ENCODE data around the gene TNPO3. TPM values are rescaled to one million over a fixed set of nuclear protein-coding genes. Genes with fewer than 3 reads are reported as not detected.

Gene TNPO3
- total RNA-seq: 85.8 TPM

GRCh38 chr7:129054438-129055293 lies at the start of gene TNPO3:
Gene TNPO3 (minus strand): TSS chr7:129055111. CDS start chr7:129054770, 341 bp downstream.

DNA sequence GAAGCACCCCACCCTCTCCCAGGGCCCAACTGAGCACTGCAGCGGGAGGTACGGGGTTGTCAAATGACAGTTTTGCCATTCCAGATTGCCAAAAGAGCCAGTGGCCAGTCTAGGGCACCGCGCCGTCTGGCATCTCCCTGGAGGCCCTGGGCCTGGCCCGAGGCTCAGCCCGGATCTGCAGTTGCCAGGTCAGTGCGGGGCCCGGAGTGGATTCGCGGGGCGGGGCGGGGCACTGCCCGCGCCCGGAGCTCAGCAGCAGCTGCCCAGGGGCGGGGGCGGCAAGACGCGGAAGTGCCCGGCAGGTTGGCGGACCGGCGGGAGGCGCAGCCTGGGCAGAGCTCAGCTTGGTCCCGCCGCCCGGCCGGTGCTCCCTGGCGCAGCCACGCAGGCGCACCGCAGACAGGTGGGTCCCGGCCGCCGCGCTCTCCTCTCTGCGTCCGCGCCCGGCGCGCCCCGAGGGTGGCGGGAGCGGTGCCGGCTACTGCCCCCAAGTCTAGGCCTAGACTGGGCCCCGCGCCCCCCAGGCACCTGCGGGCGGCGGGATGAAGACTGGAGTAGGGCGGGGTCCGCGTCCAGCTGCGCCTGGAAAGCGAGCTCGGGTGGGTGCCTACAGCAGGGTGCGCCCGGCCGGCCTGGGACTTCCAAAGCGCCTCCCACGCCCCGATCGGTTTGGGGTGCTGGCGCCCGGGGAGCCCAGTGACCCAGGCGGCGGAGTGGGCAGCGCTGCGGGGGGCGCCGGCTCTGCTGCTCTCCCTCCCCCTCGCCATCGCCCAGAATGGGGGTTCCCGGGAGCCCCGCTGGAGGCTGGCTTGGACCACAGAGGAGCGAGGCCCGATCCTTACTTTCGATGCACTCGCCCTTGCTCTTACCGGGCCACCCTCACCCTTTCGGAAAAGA lies 117.0 kb downstream of the TNPO3 start, which contains the start of gene IRF5:
IRF5 (plus strand) TSS at position 281 of the 897 bp plus-strand sequence. CDS start 4,155 bp downstream, outside the sequence.

DNA sequence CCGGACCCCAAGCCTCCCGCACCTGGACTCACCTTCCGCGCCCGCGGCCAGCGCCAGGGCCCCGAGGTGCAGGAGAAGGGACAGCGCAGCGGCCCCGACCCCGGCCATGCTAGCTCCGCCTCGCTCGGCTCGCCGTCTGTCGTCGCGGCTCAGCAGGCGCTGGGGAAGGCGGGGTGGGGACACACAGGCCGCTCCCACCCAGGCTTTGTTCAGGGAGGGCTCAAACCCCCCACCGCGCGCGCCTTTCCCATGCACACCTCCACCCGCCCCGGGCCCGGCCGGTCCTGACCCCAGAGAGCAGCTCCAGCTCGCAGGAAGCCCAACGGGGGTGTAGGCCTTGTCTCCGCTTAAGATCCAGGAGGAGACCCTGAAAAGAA lies 144.4 kb downstream of the TNPO3 start, which contains the start of gene KCP:
KCP (minus strand) TSS at position 141 of the 377 bp plus-strand sequence; CDS start at position 108, 33 bp downstream.

Small RNA genes within 50 kb of the gene (small RNA-seq; reads per million reads assigned to genes)
- gene RN7SL306P: not detected

Other genes starting within 250 kb of the TNPO3 start
- gene FLNC, start 224.7 kb downstream of the TNPO3 start, total RNA-seq: 20.1 TPM
- gene ATP6V1F, start 192.3 kb downstream of the TNPO3 start, total RNA-seq: 90.9 TPM
- 1.2 TPM for gene KCP, start 144.4 kb downstream of the TNPO3 start, total RNA-seq
- 3.9 TPM for gene IRF5, start 117.2 kb downstream of the TNPO3 start, total RNA-seq
- 14.5 TPM for gene TSPAN33, start 89.6 kb upstream of the TNPO3 start, total RNA-seq
- 15.5 TPM for gene SMO, start 133.5 kb upstream of the TNPO3 start, total RNA-seq
- 36.0 TPM for gene AHCYL2, start 169.9 kb upstream of the TNPO3 start, total RNA-seq